Fibroblast of peridontal ligament (primary cell): Measurements from ENCODE around the gene AHR.
"Not testable (repeated sequence)": the region's sequence is repeated elsewhere in the genome, so short reads cannot be mapped to it uniquely, and the experiment has no call there.

Source experiments
- DNase-seq: peaks from one replicate; pipeline ENCODE4 v3.0.0-alpha.2; 2010; ENCODE audit errors: extremely low read depth

Gene AHR

GRCh38 chr7:17339952-17340351 lies 41.5 kb downstream of the AHR start:
- no peak for DNase-seq

- DNase-seq = no peak
Observed at GRCh38 chr7:17340655-17341054, 42.2 kb downstream of the AHR start.

GRCh38 chr7:17342756-17343155 lies 44.3 kb downstream of the AHR start:
- DNase-seq = peak; percentile 61

- DNase-seq = peak; percentile 34
Observed at GRCh38 chr7:17347401-17347800, 48.9 kb downstream of the AHR start.

- DNase-seq = not testable (repeated sequence)
Observed at GRCh38 chr7:17348932-17349331, 50.5 kb downstream of the AHR start.

GRCh38 chr7:17350321-17350720 lies 51.9 kb downstream of the AHR start:
- not testable (repeated sequence) for DNase-seq

GRCh38 chr7:17353650-17354419 lies 55.4 kb downstream of the AHR start:
- DNase-seq = not testable (repeated sequence)

- DNase-seq = no peak
Observed at GRCh38 chr7:17354473-17354872, 56.0 kb downstream of the AHR start.

GRCh38 chr7:17355050-17355449 lies 56.6 kb downstream of the AHR start:
- DNase-seq = no peak

- DNase-seq = no peak
Observed at GRCh38 chr7:17357952-17358351, 59.5 kb downstream of the AHR start.

GRCh38 chr7:17359610-17360009 lies 61.2 kb downstream of the AHR start:
- DNase-seq = no peak

- no peak for DNase-seq
Observed at GRCh38 chr7:17362439-17363105, 64.1 kb downstream of the AHR start.

GRCh38 chr7:17364671-17365070 lies 66.2 kb downstream of the AHR start:
- no peak for DNase-seq

GRCh38 chr7:17365775-17366174 lies 67.3 kb downstream of the AHR start:
- no peak for DNase-seq

- DNase-seq = peak; percentile 69
Observed at GRCh38 chr7:17367502-17367901, 69.0 kb downstream of the AHR start.

GRCh38 chr7:17368856-17369524 lies 70.5 kb downstream of the AHR start:
- no peak for DNase-seq

- DNase-seq = peak; percentile 99
Observed at GRCh38 chr7:17369691-17370426, 71.4 kb downstream of the AHR start.

- DNase-seq = peak; percentile 29
Observed at GRCh38 chr7:17370901-17371585, 72.6 kb downstream of the AHR start.

- DNase-seq = peak; percentile 98
Observed at GRCh38 chr7:17371671-17372524, 73.4 kb downstream of the AHR start.

GRCh38 chr7:17374157-17374556 lies 75.7 kb downstream of the AHR start:
- no peak for DNase-seq

- no peak for DNase-seq
Observed at GRCh38 chr7:17374654-17375053, 76.2 kb downstream of the AHR start.
